ENCODE data around the gene NANOS1. TPM values are rescaled to one million over a fixed set of nuclear protein-coding genes. Genes with fewer than 3 reads are reported as not detected.

NANOS1 gene
- polyA plus RNA-seq, 1 donor = 4.3 TPM

GRCh38 chr10:119051775-119052174 lies 22.3 kb downstream of the NANOS1 start:
- DNase-seq = no peak

DNA sequence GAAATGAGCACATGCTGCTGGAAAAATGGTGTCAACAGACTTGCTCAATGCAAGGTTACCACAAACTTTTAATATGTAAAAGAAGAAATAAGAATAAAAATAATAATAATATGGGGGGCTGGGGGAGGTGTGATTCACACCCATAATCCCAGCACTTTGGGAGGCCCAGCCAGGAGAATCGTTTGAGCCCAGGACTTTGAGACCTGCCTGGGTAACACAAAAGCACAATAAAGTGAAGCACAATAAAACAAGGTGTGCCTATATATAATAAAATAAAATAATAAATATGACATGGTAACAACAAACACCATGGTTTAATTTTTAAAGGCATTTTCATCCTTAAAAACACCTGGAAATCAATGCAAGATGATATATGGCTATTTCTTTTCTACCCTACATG lies 26.0 kb downstream of the NANOS1 start:
- no peak for DNase-seq

GRCh38 chr10:119058010-119058409 lies 28.5 kb downstream of the NANOS1 start:
- DNase-seq = no peak

- no peak for DNase-seq
Measured at GRCh38 chr10:119059557-119059956, 30.0 kb downstream of the NANOS1 start.

DNA sequence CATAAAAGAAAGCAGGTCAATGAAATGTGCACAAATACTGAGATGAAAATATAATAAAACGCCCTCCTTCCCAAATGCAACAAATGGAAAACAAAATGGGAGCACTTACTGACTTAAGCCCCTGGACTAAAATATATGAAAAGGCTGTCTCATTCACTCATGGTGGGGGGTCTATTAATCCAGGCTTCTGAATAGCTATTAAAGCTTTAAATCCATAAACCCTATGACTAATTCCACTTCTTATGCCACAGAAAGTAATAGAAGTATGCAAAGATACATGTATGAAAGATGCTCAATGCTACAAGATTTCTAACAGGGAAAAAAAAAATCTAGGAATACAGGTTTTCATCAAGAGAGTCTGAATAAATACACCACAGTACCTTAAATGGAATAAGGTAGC lies 30.6 kb downstream of the NANOS1 start:
- no peak for DNase-seq

DNA sequence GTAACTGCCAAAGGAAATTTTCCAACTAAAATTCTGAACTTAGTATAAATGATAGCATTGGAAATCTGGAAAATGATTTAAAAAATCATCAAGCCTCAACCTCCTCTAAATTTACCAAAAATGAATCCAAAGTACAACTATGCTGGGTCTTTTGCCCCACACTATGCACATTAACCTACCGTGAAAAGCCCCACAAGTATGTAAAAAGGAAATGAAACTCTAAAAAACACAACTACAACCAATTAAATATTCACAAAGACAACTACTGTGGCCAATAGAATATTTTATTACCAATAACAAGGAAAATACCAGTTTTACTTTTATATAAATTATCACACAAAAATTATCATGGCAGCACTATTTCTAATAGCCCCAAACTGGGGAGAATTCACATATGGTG lies 31.8 kb downstream of the NANOS1 start:
- no peak for DNase-seq

DNA sequence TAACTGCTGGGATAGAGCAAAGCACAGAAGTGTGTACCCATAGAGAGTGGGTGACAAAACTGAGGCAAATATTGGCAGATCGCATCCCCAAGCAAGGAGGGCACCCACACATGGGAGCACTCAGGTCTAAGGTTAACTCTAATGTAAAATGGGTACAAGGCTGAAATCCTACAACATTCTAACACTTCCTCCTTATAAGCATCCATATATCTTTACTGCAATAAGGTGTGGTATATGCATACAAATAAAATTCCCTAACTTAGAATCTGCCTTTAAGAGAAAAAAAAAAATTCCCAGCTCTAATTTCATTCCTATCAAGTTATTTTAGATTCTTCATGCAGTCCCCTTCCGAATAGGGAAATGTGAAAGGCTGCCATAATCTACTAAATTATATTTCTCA lies 32.4 kb downstream of the NANOS1 start:
- no peak for DNase-seq

GRCh38 chr10:119070395-119071165 lies 41.1 kb downstream of the NANOS1 start:
- DNase-seq = no peak

- no peak for DNase-seq
Measured at GRCh38 chr10:119073584-119073983, 44.1 kb downstream of the NANOS1 start.

DNA sequence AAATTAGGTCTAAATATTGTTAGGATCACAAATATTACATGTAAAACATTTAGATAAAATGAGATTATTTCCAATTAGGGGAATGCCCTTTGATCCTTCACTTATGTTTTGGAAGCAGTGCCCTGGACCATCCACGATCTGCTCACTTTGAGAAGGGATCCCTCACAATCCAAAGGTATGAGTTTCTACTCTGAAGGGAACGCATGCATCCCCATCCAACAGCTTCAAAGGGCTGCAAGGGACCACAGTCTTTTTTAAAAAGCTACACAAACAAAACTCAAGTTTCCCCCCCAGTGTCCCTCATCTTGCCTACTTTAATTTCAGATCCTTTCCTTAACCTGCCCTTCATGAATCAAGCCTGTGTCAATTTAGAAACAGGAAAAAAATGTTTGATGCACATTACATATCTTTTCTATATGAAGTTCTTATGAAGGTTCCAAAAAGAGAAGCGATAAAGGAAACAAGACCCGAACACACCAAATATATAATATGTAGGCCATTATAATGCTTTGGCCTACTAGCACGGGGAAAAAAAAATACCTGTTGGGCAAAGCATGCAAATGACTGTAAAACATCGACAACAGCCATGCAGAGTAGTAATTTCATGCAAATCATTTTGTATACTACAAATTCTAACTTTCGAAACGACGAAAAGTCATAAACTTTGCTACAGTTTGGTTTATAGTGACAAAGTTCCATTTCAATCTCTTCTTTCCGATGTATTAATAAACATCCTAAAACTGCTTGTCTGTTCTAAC lies 49.1 kb downstream of the NANOS1 start:
- DNase-seq = no peak

GRCh38 chr10:119079599-119080520 lies 50.3 kb downstream of the NANOS1 start:
- peak; percentile 63 for DNase-seq

DNA sequence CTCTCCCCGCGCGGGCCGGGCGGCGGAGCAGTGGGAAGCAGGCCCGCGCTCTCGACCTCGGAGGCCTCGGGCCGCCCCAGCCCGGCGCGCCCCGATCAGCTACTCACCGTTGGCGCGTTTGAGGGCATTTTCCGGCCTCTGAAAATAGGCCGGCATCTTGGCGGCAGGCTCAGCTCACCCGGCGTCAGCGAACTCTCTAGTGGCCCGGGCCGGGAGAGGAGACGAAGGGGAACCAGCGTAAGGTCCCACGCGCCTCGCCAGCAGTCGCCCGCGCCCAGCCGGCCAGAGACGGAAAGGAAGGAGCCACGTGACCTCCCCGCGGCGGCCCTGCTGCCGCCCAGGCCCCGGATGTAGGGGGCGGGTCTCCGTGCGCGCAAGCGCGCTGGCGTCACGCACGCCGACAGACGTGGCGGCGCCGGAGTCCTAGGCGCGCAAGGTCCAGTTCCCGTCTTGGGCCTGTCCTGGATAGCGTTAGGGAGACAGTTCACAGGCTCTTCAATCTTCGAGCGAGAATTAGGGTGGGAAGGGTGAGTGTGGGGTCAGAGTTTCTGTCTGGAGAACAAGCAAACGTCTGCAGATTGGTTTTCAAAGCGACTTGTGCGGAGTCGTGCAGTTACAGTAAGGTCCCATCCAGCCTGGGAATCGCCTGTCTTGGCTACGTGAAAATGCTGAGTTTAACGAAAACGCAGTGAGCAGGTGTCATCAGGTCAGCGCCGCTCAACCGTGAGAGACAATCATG lies 51.2 kb downstream of the NANOS1 start, which contains the start of gene EIF3A:
TSS of gene EIF3A (minus strand) at position 297 of the 739 bp plus-strand sequence. CDS start at position 156, 141 bp downstream.
- DNase-seq = peak; percentile 89

Other genes starting within 250 kb of the NANOS1 start
- gene EIF3A, start 51.1 kb downstream of the NANOS1 start, polyA plus RNA-seq (ENCODE audit: insufficient read length) = 205 TPM
- 63.3 TPM for gene DENND10, start 74.4 kb downstream of the NANOS1 start, polyA plus RNA-seq (ENCODE audit: insufficient read length)
- 32.2 TPM for gene SFXN4, start 136.0 kb downstream of the NANOS1 start, polyA plus RNA-seq (ENCODE audit: insufficient read length)
- 305 TPM for gene PRDX3, start 149.1 kb downstream of the NANOS1 start, polyA plus RNA-seq (ENCODE audit: insufficient read length)
- 14.0 TPM for gene GRK5, start 177.9 kb downstream of the NANOS1 start, polyA plus RNA-seq (ENCODE audit: insufficient read length)